GM12878 (cell line): ENCODE results near the gene ZNF511. TPM values are rescaled to one million over a fixed set of nuclear protein-coding genes. Genes with fewer than 3 reads are reported as not detected.

Experiments used
- ATF3 ChIP-seq: IDR thresholded peaks from 2 replicates; pipeline ENCODE4 v1.6.1; 2011; ENCODE audit warnings: low read depth, mild to moderate bottlenecking, low read length, moderate library complexity, borderline replicate concordance; ENCODE audit errors: extremely low read depth
- BACH1 ChIP-seq: fragments of 450-650 bp; IDR thresholded peaks from 2 replicates; pipeline ENCODE4 v1.6.1; 2017; ENCODE audit warnings: mild to moderate bottlenecking, borderline replicate concordance
- CHD2 ChIP-seq: IDR thresholded peaks from 2 replicates; pipeline ENCODE4 v1.6.1; 2011; ENCODE audit warnings: low read depth, low read length, improper control_type of control experiment, borderline replicate concordance
- FOXM1 ChIP-seq: IDR thresholded peaks from 2 replicates; pipeline ENCODE4 v1.6.1; 2012; ENCODE audit warnings: low read depth, mild to moderate bottlenecking, inconsistent platforms, low read length, moderate library complexity
- HDGF ChIP-seq: fragments of 450-650 bp; IDR thresholded peaks from 2 replicates; pipeline ENCODE4 v1.6.1; 2016; ENCODE audit warnings: antibody characterized with exemption
- IKZF2 ChIP-seq, 2 experiments: fragments of 450-650 bp; IDR thresholded peaks; 2 replicates each; pipeline ENCODE4 v1.6.1; 2017; ENCODE audit warnings: mild to moderate bottlenecking in 2 of 2, moderate library complexity in 2 of 2
- IRF5 ChIP-seq: fragments of 450-650 bp; IDR thresholded peaks from 2 replicates; pipeline ENCODE4 v1.6.1; 2017; ENCODE audit warnings: borderline replicate concordance
- JUND ChIP-seq: IDR thresholded peaks from 2 replicates; pipeline ENCODE4 v1.6.1; 2012; ENCODE audit warnings: low read depth, mild to moderate bottlenecking, low read length, improper control_type of control experiment, moderate library complexity
- MEF2B ChIP-seq: fragments of 450-650 bp; IDR thresholded peaks from 2 replicates; pipeline ENCODE4 v1.6.1; 2018; ENCODE audit warnings: mild to moderate bottlenecking, moderate library complexity; ENCODE audit not compliant: partially characterized antibody, poor library complexity, severe bottlenecking
- MXI1 ChIP-seq: fragments of 150-350 bp; IDR thresholded peaks from 2 replicates; pipeline ENCODE4 v1.6.1; 2011; ENCODE audit warnings: low read depth, mild to moderate bottlenecking, inconsistent platforms, low read length, improper control_type of control experiment
- NFIC ChIP-seq: IDR thresholded peaks from 2 replicates; pipeline ENCODE4 v1.6.1; 2012; ENCODE audit warnings: low read depth, mild to moderate bottlenecking, inconsistent platforms, low read length, moderate library complexity
- PAX5 ChIP-seq: IDR thresholded peaks from 2 replicates; pipeline ENCODE4 v1.6.1; 2011; ENCODE audit warnings: low read depth, low read length, borderline replicate concordance
- RAD21 ChIP-seq: IDR thresholded peaks from 2 replicates; pipeline ENCODE4 v1.6.1; 2011; ENCODE audit warnings: mild to moderate bottlenecking, low read depth, low read length, moderate library complexity; ENCODE audit not compliant: insufficient read depth
- RCOR1 ChIP-seq: conservative IDR thresholded peaks from 2 replicates; pipeline ENCODE4 v1.6.1; 2012; ENCODE audit warnings: low read depth, low read length, improper control_type of control experiment
- RELB ChIP-seq: fragments of 450-650 bp; IDR thresholded peaks from 2 replicates; pipeline ENCODE4 v1.6.1; 2017; ENCODE audit warnings: low read depth, mild to moderate bottlenecking, moderate library complexity
- RUNX3 ChIP-seq: IDR thresholded peaks from 2 replicates; pipeline ENCODE4 v1.6.1; 2012; ENCODE audit warnings: low read length, inconsistent platforms
- SMARCA5 ChIP-seq: fragments of 450-650 bp; IDR thresholded peaks from 2 replicates; pipeline ENCODE4 v1.6.1; 2017; ENCODE audit warnings: mild to moderate bottlenecking
- SP1 ChIP-seq: IDR thresholded peaks from one replicate; pipeline ENCODE4 v1.6.1; 2011; ENCODE audit warnings: low read depth, low read length
- TAF1 ChIP-seq: IDR thresholded peaks from 2 replicates; pipeline ENCODE4 v1.6.1; 2011; ENCODE audit warnings: mild to moderate bottlenecking, low read depth, low read length, borderline replicate concordance
- TCF7 ChIP-seq: IDR thresholded peaks from 2 replicates; pipeline ENCODE4 v1.6.1; 2014; ENCODE audit warnings: antibody characterized with exemption, borderline replicate concordance
- ZBTB11 ChIP-seq: fragments of 450-650 bp; formaldehyde crosslinking; IDR thresholded peaks from 2 replicates; pipeline ENCODE4 v1.5.0; 2022; ENCODE audit warnings: mild to moderate bottlenecking, missing genetic modification characterization
- ZNF217 ChIP-seq: fragments of 450-650 bp; IDR thresholded peaks from 2 replicates; pipeline ENCODE4 v1.6.1; 2017; ENCODE audit warnings: antibody characterized with exemption, mild to moderate bottlenecking
- ZNF274 ChIP-seq: IDR thresholded peaks from one replicate; pipeline ENCODE4 v1.8.0; 2011; ENCODE audit not compliant: insufficient read length, insufficient read depth
- polyA plus RNA-seq, 11 experiments: library from polyadenylated mRNA; depleted of rRNA in 4 of 11; unstranded in 6 of 11; stranded (reverse) in 5 of 11; fragments of >200 nt; fragmentation: Nextera tagmentation in 4 of 11; fragmentation: Illumina TruSeq in 1 of 11; extraction: Ambion mirVana in 4 of 11; extraction: Trizol in 1 of 11; gene quantifications; 1 replicate in 1 of 11; 2 replicates in 10 of 11; pipeline versions ENCODE4 v1.2.1 to v1.2.3, GENCODE V29; 2011 to 2016; ENCODE audit warnings: inconsistent platforms in 2 of 11, missing spikeins in 2 of 11, low read depth in 1 of 11
- total RNA-seq, 4 experiments: library from RNA; depleted of rRNA in 3 of 4; stranded (reverse); fragments of >200 nt in 3 of 4; fragmentation: Illumina TruSeq in 1 of 4; extraction: Trizol in 1 of 4; gene quantifications; 2 replicates each; pipeline versions ENCODE4 v1.2.1 to v1.2.3, GENCODE V29; 2013 to 2021

The ZNF511 gene
- total and polyA plus RNA-seq, 10 of the 15 experiments (the other 5 are each of a cell fraction or from before 2014, with no cell fraction given), result 0.58 to 110 (median 32.0) TPM

GRCh38 chr10:133274751-133275683, 33.7 kb upstream of the ZNF511 start (continued):
- TF ChIP-seq IKZF2 (IDR thresholded peaks at IDR 0.05) (peak; percentile 88), RELB (peak; percentile 97), FOXM1 (peak; percentile 92), TCF7 (peak; percentile 65; the same call in 1 of the 2 replicates), RAD21 (no peak), PAX5 (peak; percentile 84), ZNF274 (no peak), MEF2B (peak; percentile 58), ZNF217 (0 out of 2 replicates have a peak, but pooled peaks have one; percentile 60), SMARCA5 (peak; percentile 66), NFIC (peak; percentile 86; the same call in 1 of the 2 replicates), IRF5 (no peak), RCOR1 (no peak), SP1 (peak; percentile 76), ZBTB11 (CRISPR knock-in tag) (no peak), HDGF (peak; percentile 89), MXI1 (peak; percentile 92), CHD2 (no peak; the same call in 1 of the 2 replicates), JUND (no peak), ATF3 (no peak), BACH1 (0 out of 2 replicates have a peak, but pooled peaks have one; percentile 12), RUNX3 (peak; percentile 92), TAF1 (peak; percentile 63; the same call in 1 of the 2 replicates)
